Transverse colon (tissue), 4 donors: ENCODE data around the gene GALNT9.

ENCODE experiments used
- EP300 ChIP-seq: sonication (generic); formaldehyde crosslinking; IDR thresholded peaks from one replicate; pipeline ENCODE4 v1.6.1; 2017; ENCODE audit warnings: antibody characterized with exemption, low read depth
- POLR2A ChIP-seq: fragments of 450-650 bp; IDR thresholded peaks from one replicate; pipeline ENCODE4 v1.6.1; 2016; ENCODE audit warnings: antibody characterized with exemption, mild to moderate bottlenecking, moderate library complexity
- POLR2AphosphoS5 ChIP-seq, 3 donors: sonication (generic); formaldehyde crosslinking; IDR thresholded peaks; one replicate each; pipeline ENCODE4 v1.6.1; 2016; ENCODE audit warnings: antibody characterized with exemption in 3 of 3
- TF ChIP-seq, protein P1 (sequence below), 5 experiments: fragments of 200-600 bp in 3 of 5; fragments of 450-650 bp in 2 of 5; sonication (generic) in 3 of 5; IDR thresholded peaks; 1 replicate in 2 of 5; 2 replicates in 3 of 5; pipeline ENCODE4 v1.5.1; 2016 to 2017; ENCODE audit warnings: antibody characterized with exemption in 5 of 5, inconsistent platforms in 3 of 5, mild to moderate bottlenecking in 2 of 5, moderate library complexity in 1 of 5

DNA sequence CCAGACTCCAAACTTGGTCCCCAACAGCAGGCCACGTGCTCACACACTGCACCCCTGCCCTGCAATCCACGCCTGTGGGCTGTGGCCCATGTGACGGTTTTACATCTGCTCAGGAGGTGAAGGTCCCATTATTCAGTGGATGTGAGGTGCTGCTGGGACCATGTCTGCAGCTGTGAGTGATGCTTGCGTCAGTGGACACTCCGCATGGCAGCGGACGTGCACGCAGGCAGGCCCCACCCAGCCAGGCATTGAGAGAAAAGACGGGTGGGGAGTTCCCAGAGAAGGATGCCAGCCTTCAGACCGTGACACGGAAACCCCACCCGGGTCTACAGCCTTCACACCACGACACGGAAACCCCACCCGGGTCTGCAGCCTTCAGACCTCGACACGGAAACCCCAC is 117.6 kb downstream of the GALNT9 start:
- no peak for TF ChIP-seq POLR2A
- TF ChIP-seq, protein P1, sequence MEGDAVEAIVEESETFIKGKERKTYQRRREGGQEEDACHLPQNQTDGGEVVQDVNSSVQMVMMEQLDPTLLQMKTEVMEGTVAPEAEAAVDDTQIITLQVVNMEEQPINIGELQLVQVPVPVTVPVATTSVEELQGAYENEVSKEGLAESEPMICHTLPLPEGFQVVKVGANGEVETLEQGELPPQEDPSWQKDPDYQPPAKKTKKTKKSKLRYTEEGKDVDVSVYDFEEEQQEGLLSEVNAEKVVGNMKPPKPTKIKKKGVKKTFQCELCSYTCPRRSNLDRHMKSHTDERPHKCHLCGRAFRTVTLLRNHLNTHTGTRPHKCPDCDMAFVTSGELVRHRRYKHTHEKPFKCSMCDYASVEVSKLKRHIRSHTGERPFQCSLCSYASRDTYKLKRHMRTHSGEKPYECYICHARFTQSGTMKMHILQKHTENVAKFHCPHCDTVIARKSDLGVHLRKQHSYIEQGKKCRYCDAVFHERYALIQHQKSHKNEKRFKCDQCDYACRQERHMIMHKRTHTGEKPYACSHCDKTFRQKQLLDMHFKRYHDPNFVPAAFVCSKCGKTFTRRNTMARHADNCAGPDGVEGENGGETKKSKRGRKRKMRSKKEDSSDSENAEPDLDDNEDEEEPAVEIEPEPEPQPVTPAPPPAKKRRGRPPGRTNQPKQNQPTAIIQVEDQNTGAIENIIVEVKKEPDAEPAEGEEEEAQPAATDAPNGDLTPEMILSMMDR (IDR thresholded peaks at IDR 0.05) = no peak
- TF ChIP-seq EP300 = no peak
- TF ChIP-seq POLR2AphosphoS5 (IDR thresholded peaks at IDR 0.05) = no peak
